Lung (tissue), 12 donors: Measurements from ENCODE around the gene DPM3. TPM values are rescaled to one million over a fixed set of nuclear protein-coding genes. Genes with fewer than 3 reads are reported as not detected.

Experiments used
- ATAC-seq: fragments of 200-7000 bp; cut with Tn5 transposase; one replicate; pipeline ENCODE4 v1.9.1; 2020; ENCODE audit warnings: moderate number of reproducible peaks; ENCODE audit not compliant: insufficient read depth, low FRiP score
- DNase-seq, 3 donors: peaks; one replicate each; pipeline ENCODE4 v3.0.0-alpha.2; 2013 to 2017
- H3K27ac ChIP-seq, 2 donors: one replicate each; pipeline ENCODE4 v1.5.1; 2013; ENCODE audit warnings: mild to moderate bottlenecking in 2 of 2, moderate library complexity in 2 of 2, control low read depth in 1 of 2, inconsistent platforms in 1 of 2, low read depth in 1 of 2, low read length in 1 of 2
- H3K27me3 ChIP-seq, 3 donors: one replicate each; pipeline ENCODE4 v1.5.1; 2013; ENCODE audit warnings: low read length in 2 of 3; ENCODE audit not compliant: control insufficient read depth in 3 of 3, insufficient read depth in 3 of 3
- H3K36me3 ChIP-seq, 4 donors: one replicate each; pipeline ENCODE4 v1.5.1; 2013; ENCODE audit warnings: low read length in 4 of 4, mild to moderate bottlenecking in 1 of 4, moderate library complexity in 1 of 4; ENCODE audit not compliant: control insufficient read depth in 4 of 4, insufficient read depth in 4 of 4
- H3K4me1 ChIP-seq, 5 donors: one replicate each; pipeline ENCODE4 v1.5.1; 2013; ENCODE audit warnings: low read length in 5 of 5, mild to moderate bottlenecking in 2 of 5, moderate library complexity in 1 of 5; ENCODE audit not compliant: control insufficient read depth in 5 of 5, insufficient read depth in 5 of 5
- H3K4me3 ChIP-seq: one replicate; pipeline ENCODE4 v1.5.1; 2013; ENCODE audit warnings: mild to moderate bottlenecking, control low read depth, moderate library complexity
- H3K9ac ChIP-seq, 2 donors: one replicate each; pipeline ENCODE4 v1.5.1; 2013; ENCODE audit warnings: low read length in 2 of 2, control low read depth in 1 of 2; ENCODE audit not compliant: insufficient read depth in 1 of 2
- H3K9me3 ChIP-seq, 4 donors: one replicate each; pipeline ENCODE4 v1.5.1; 2013; ENCODE audit warnings: low read length in 3 of 4, mild to moderate bottlenecking in 1 of 4, moderate library complexity in 1 of 4; ENCODE audit not compliant: control insufficient read depth in 4 of 4, insufficient read depth in 3 of 4
- WGBS, 2 donors: extraction: QIAGEN DNeasy Blood & Tissue Kit; methylation state at CpG; one replicate each; pipeline ENCODE4 v1.1.7; 2013; 5-methylcytosine and 5-hydroxymethylcytosine counted together
- polyA plus RNA-seq, 2 donors: library from polyadenylated mRNA; stranded (reverse); fragments of 200-250 nt; gene quantifications; one replicate each; pipeline ENCODE4 v1.2.1, GENCODE V29; 2013
- total RNA-seq, 2 donors: library from RNA; depleted of rRNA in 1 of 2; stranded (reverse); fragments of >200 nt in 1 of 2; gene quantifications; one replicate each; pipeline ENCODE4 v1.2.1, GENCODE V29; 2014 to 2021
- TF ChIP-seq, protein P1 (sequence below): IDR thresholded peaks from 2 replicates; pipeline ENCODE4 v1.5.1; 2012; ENCODE audit warnings: mild to moderate bottlenecking; ENCODE audit errors: control extremely low read depth, extremely low read depth
- donor health status: control.
- donor health status: control.
- donor health status: Bipolar disorder and iron deficiency.
- donor health status: healthy.
- donor health status: DM: yes; HTN: yes; CAD: no.

The DPM3 gene
- total and polyA plus RNA-seq, 4 donors = 33.7 to 491 (median 133) TPM

DNA sequence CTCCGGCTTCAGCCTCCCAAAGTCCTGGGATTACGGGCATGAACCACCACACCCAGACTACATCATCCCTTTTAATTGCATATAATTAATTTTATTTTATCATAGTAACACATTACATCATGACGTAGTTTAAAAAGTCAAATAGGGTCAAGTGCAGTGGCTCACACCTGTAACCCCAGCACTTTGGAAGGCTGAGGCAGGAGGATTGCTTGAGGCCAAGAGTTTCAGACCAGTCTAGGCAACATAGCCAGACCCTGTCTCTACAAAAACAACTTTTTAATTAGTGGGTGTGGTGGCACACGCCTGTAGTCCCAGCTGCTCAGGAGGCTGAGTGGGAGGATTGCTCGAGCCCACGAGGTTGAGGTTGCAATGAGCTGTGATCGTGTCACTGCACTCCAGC, 41.0 kb downstream of the DPM3 start:
- ATAC-seq (no peak), DNase-seq (no peak)
- Histone ChIP-seq H3K27ac (no peak overlapping the region), H3K4me1 (peaks cover 0 to 7% (median 3%) of the 10 kb centered on the region in 5 donors), H3K9ac (no peak overlapping the region), H3K4me3 (no peak overlapping the region), H3K36me3 (no peaks in the 10 kb centered on the region), H3K9me3 (no peaks in the 10 kb centered on the region), H3K27me3 (peaks cover 0 to 3% (median 0%) of the 10 kb centered on the region in 3 donors)
- WGBS, 2 donors = 86 to 89% methylated on average over 7 of the region's 7 CpGs
- TF ChIP-seq, protein P1, sequence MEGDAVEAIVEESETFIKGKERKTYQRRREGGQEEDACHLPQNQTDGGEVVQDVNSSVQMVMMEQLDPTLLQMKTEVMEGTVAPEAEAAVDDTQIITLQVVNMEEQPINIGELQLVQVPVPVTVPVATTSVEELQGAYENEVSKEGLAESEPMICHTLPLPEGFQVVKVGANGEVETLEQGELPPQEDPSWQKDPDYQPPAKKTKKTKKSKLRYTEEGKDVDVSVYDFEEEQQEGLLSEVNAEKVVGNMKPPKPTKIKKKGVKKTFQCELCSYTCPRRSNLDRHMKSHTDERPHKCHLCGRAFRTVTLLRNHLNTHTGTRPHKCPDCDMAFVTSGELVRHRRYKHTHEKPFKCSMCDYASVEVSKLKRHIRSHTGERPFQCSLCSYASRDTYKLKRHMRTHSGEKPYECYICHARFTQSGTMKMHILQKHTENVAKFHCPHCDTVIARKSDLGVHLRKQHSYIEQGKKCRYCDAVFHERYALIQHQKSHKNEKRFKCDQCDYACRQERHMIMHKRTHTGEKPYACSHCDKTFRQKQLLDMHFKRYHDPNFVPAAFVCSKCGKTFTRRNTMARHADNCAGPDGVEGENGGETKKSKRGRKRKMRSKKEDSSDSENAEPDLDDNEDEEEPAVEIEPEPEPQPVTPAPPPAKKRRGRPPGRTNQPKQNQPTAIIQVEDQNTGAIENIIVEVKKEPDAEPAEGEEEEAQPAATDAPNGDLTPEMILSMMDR = no peak

DNA sequence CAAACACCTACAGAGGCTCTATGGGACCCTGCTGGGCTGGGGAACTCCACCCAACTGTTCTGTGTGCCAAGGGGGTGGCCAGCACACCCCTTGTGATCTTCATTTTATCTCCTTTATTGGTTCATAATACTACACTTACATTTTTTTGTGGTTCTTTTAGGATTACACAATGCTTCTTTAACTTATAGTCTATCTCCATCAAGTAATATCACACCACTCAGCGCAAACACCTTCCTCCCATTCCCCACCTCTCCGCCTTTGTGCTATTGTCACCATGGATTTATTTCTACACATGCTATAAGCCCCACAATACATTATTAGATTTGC, 45.7 kb downstream of the DPM3 start:
- Histone ChIP-seq H3K4me1 (peaks cover 3 to 25% (median 11%) of the 10 kb centered on the region in 5 donors), H3K4me3 (no peak overlapping the region), H3K9ac (no peak overlapping the region), H3K9me3 (no peaks in the 10 kb centered on the region), H3K27me3 (peaks cover 0 to 3% (median 0%) of the 10 kb centered on the region in 3 donors), H3K36me3 (no peaks in the 10 kb centered on the region), H3K27ac (peak overlapping the region in 1 of 2 donors; percentile 32)
- DNase-seq (no peak), ATAC-seq (no peak)
- TF ChIP-seq, protein P1 = no peak
- 65 to 82% methylated on average over 2 of the region's 2 CpGs for WGBS, 2 donors

DNA sequence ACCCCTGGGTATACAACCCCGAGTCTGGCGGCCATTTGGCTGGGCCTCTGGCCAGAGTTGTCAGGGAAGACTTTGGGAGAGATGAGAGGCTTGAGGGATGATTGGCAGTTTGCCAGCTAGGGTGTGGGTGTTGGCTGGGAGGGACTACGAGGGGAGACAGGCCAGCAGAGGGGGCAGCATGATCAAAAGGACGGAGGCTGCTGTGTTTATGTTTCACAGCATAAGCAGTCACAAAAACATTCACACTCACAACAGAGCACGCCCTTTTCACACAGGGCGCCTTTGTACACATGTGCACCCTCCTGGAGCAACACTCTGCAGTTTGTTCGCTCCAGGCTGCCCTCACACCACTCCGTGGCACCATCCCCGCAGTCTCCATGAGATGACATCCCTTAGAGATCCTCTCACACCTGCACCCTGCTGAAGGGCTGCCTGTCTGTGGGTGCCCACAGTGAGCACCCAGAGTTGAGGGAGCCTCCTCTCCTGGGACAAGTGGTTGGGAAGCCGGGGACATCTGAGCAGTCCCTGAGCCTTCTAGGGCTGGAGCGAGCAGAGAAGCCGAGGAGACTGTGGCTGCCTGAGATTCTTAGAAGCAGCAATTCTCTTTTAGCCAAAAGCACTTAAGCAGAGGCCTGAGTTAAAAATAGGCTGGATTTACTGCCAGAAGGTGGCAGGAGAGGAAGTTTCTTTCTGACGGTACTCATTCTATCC, 46.3 kb downstream of the DPM3 start:
- Histone ChIP-seq H3K27me3 (peaks cover 0 to 3% (median 0%) of the 10 kb centered on the region in 3 donors), H3K27ac (peak overlapping the region; percentile 14 to 63), H3K9me3 (no peaks in the 10 kb centered on the region), H3K36me3 (no peaks in the 10 kb centered on the region), H3K4me3 (no peak overlapping the region), H3K9ac (no peak overlapping the region), H3K4me1 (peaks cover 3 to 25% (median 11%) of the 10 kb centered on the region in 5 donors)
- WGBS, 2 donors = 23 to 39% methylated on average over 13 of the region's 13 CpGs
- DNase-seq (peak; percentile 89 to 93 (median 92)), ATAC-seq (peak; percentile 39)
- TF ChIP-seq, protein P1 = peak; percentile 22
